GM20000 (cell line): Measurements from ENCODE around the gene ZNF433.
A peak's percentile ranks its signal among the peaks of the same experiment; 100 is the strongest.

ENCODE experiments used
- DNase-seq: peaks from one replicate; pipeline ENCODE4 v3.0.0; 2012; ENCODE audit warnings: low spot score
- CTCF ChIP-seq: IDR thresholded peaks from 2 replicates; pipeline ENCODE4 v1.5.1; 2012; ENCODE audit warnings: mild to moderate bottlenecking, control low read depth; ENCODE audit errors: extremely low read depth, missing control alignments

Gene ZNF433

DNA sequence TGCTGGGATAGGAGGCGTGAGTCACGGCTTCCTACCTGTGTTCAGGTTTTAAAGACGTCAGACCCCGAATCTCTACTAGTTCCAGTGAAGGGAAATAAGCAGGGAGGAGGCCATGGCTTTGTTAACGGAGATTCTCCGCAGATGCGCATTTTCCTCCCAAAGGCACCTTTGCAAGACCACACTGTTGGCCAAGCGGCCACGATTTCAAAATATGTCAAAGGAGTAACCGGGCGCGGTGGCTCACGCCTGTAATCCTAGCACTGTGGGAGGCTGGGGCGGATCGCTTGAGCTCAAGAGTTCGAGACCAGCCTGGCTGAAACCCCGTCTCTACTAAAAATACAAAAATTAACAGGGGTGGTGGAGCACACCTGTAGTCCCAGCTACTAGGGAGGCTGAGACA is 48.7 kb downstream of the ZNF433 start:
- no peak for TF ChIP-seq CTCF

GRCh38 chr19:11984986-11985385 is 50.5 kb downstream of the ZNF433 start:
- peak; percentile 42 for TF ChIP-seq CTCF
- DNase-seq, result peak; percentile 36

More for the DNA sequence above, 48.7 kb downstream of the ZNF433 start:
- no peak for DNase-seq

- DNase-seq, result no peak
- no peak for TF ChIP-seq CTCF
Measured at GRCh38 chr19:11982526-11982925, 53.0 kb downstream of the ZNF433 start.

- no peak for TF ChIP-seq CTCF
- DNase-seq, result no peak
Measured at GRCh38 chr19:11979527-11979926, 56.0 kb downstream of the ZNF433 start.

DNA sequence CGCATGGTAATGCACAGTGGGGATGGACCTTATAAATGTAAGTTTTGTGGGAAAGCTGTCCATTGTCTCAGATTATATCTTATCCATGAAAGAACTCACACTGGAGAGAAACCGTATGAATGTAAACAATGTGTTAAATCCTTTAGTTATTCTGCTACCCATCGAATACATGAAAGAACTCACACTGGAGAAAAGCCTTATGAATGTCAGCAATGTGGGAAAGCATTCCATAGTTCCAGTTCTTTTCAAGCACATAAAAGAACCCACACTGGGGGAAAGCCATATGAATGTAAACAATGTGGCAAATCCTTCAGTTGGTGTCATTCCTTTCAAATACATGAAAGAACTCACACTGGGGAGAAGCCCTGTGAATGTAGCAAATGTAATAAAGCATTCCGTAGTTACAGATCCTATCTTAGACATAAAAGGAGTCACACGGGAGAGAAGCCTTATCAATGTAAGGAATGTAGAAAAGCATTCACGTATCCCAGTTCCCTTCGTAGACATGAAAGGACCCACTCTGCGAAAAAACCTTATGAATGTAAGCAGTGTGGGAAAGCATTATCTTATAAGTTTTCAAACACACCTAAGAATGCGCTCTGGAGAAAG is 56.9 kb downstream of the ZNF433 start:
- DNase-seq, result no peak
- TF ChIP-seq CTCF, result no peak

DNA sequence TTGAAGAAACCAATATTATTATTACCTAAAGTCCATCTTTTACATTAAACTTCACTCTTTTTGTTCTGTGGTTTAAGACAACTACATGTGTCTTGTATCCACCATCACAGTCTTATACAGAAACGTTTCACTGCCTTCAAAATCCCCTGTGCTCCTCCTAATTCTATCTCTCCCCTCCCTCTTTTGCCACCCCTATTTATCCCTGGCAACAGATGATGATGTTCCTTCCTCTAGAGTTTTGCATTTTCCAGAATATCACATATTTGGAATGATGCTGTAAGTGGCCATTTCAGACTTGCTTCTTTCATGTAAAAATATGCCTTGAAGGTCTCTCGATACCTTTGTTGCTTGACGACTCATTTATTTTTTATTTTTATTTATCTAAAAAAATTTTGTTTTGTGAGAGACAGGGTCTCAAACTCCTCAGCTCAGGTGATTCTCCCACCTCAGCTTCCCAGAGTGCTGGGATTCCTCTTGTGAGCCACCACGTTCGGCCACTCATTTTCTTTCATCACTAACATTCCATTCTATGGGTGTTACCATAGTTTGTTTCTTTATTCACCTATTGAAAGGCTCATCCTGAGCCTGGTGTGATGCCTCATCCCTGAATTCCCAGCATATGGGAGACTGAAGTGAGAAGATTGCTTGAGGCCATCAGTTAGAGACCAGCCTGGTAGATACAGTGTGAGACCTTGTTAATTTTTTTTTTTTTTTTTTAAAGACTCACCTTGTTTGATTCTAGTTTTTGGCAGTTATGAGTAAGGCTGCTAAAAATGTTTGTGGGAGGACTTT is 62.3 kb downstream of the ZNF433 start:
- no peak for TF ChIP-seq CTCF
- DNase-seq, result no peak

DNA sequence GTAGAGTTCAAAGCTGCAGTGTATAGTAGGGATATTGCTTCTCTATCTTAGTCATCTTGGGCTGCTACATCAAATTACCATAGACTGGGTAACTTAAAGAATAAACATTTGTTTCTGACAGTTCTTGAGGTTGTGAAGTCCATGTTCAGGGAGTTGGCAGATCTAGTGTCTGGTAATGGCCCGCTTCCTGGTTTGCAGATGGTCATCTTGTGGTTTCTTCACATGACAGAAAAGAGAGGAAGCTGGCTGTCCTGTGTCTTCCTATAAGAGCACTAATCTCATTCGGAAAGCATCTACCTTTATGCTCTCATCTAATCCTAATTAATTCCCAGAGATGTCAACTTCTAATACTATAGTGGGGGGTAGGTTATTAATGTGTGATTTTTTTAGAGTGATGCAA is 64.4 kb downstream of the ZNF433 start:
- no peak for DNase-seq
- TF ChIP-seq CTCF, result no peak
